Activated gamma-delta T cell treated with Interleukin-2 at 50 U/mL for 16 hours (primary cell): ENCODE measurements around the gene TRIM10.
"Not testable (repeated sequence)": the region's sequence is repeated elsewhere in the genome, so short reads cannot be mapped to it uniquely, and the experiment has no call there.

Source experiments
- DNase-seq: peaks from one replicate; pipeline ENCODE4 v3.0.0-alpha.2; 2020

TRIM10 gene

DNA sequence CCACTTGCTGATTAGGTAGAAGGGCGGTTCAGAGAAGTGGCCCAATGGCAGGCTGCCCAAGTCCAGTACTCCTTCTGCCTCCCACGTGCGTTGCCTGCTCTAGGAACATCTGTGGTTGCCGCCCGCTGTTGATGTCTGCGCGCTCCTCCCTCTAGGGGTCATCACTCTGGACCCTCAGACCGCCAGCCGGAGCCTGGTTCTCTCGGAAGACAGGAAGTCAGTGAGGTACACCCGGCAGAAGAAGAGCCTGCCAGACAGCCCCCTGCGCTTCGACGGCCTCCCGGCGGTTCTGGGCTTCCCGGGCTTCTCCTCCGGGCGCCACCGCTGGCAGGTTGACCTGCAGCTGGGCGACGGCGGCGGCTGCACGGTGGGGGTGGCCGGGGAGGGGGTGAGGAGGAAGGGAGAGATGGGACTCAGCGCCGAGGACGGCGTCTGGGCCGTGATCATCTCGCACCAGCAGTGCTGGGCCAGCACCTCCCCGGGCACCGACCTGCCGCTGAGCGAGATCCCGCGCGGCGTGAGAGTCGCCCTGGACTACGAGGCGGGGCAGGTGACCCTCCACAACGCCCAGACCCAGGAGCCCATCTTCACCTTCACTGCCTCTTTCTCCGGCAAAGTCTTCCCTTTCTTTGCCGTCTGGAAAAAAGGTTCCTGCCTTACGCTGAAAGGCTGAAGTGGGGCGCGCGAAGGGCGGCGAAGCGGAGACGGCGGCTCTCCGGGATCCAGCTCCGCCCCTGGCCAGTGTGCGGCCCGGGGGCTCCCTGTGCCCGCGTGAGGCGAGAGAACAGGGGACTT is 10.9 kb upstream of the TRIM10 start:
- DNase-seq, result no peak

GRCh38 chr6:30169658-30170614 is 8.9 kb upstream of the TRIM10 start:
- DNase-seq, result no peak

DNA sequence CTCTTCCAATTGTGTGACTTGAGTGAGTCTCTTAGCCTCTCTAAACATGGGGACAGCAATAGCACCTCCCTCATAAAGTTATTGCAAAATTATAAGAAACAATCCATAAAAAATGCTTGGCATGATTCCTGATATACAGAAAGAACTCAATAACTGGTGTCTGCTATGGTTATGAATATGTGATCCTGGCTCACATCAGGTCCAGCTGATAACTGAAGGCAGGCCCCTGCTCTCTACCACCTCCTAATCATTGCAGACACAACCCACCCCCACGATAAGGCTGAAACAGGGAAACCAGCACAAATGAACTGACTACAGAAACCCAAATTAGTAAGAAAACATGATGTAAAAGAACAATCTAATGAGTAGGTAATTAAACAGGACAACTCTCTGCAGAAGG is 7.7 kb upstream of the TRIM10 start:
- DNase-seq, result no peak

- DNase-seq, result no peak
These were observed 6.1 kb upstream of the TRIM10 start for GRCh38 chr6:30167101-30167500.

DNA sequence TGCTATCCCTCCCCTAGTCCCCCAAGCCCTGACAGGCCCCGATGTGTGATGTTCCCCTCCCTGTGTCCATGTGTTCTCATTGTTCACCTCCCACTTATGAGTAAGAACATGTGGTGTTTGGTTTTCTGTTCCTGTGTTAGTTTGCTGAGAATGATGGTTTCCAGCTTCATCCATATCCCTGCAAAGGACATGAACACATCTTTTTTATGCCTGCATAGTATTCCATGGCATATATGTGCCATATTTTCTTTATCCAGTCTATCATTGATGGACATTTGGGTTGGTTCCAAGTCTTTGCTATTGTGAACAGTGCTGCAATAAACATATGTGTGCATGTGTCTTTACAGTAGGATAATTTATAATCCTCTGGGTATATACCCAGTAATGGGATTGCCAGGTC is 4.2 kb upstream of the TRIM10 start:
- not testable (repeated sequence) for DNase-seq

DNA sequence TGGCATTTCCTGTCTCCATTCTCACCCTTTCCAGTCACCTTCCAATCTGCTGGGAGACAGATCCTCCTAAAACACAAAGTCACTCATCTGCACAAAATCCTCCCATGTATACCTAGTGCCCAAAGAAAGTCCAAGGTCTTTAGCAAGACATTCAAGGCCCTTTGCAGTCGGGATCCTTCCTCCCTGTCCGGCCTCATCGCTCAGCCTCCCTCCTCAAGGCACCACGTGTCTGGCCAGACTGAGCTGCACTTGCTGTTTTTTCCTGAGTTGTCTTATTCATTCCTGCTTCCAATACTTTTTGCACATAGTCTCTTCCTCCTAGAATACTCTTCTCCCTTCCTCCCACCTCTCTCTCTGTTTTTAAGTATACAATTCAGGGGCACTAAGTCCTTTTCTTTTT is 3.7 kb upstream of the TRIM10 start:
- DNase-seq, result no peak

GRCh38 chr6:30163918-30164654 is 3.1 kb upstream of the TRIM10 start:
- no peak for DNase-seq

DNA sequence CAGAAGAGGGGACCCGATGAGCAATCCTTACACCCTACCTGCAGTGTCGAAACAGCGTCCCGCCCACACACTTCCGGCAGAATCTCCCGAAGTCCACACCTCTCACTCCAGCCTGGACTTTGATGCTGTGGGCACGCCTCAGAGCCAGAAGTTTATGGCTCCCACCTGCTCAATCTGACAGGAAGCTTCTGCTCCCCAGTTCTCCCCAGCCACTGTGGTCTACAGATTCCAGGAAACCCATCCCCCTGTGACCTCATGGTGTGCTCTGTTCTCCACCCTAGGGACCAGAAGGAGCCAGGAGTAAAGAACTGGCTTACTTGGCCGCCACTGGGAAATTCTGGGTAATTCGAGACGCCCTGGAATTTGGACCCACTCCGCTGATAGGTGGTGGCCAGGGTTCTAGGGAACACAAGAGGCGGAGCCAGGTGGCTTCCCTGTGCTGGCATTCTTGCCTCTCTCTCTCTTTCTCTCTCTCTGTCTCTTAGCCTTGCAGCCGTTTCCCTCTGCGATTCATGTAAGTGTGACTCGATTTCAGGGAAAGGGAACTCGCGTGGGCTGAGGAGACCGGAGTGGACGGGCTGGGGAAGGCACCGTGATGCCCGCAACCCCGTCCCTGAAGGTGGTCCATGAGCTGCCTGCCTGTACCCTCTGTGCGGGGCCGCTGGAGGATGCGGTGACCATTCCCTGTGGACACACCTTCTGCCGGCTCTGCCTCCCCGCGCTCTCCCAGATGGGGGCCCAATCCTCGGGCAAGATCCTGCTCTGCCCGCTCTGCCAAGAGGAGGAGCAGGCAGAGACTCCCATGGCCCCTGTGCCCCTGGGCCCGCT is 2.3 kb upstream of the TRIM10 start, which contains the start of gene TRIM15:
TRIM15 (plus strand) TSS at position 457 of the 828 bp plus-strand sequence; CDS start at position 596, 139 bp downstream.
- no peak for DNase-seq

- no peak for DNase-seq
These were observed 1.5 kb upstream of the TRIM10 start for GRCh38 chr6:30162265-30163089.

- no peak for DNase-seq
These were observed 815 bp downstream of the TRIM10 start for GRCh38 chr6:30160008-30160784.

DNA sequence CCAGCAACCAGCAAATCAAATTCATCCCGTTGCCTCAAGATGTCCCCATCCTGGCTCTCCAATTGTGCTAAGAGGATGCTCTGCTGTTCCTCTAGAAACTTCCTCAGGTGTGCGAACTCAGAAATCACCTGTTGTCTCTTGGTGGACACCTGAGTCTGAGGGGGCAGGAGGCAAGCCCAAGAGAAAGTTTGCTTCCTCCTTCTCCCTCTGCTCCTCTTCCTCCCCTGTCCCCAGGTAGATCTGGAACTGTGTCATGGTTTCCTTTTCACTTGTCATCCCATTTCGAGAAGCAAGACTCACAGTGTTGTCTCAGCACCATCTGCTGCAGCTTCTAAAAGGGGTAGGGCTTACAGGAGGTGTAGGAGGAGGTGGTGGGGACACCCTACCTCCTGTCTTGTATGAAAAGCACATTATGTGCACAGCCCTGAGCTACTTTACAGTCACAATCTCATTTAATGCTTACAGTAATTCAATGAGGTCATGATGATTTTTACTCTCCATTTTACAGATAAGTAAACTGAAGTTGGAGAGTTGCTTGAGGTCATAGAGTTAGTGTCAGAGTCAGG is 2.5 kb downstream of the TRIM10 start:
- DNase-seq, result no peak

DNA sequence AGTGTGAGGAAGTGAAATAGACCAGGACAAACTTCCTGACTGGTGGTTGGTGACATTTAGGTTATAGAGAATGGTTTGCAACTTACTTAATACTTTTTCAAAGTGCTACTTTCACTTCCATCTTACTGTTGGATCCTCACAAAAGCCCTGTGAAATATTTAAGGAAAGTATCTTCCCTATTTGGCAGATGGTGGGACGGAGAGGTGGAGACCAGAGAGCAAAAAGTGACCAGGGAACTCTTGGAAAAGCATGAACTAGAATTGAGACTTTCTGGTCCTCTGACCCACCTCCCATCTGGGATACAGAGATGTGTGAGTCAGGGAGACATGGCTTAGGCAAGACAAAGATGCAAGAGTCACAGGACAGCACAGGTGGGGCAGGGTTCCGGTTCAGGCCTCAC is 3.0 kb downstream of the TRIM10 start:
- no peak for DNase-seq

GRCh38 chr6:30157581-30157980 is 3.4 kb downstream of the TRIM10 start:
- DNase-seq, result no peak

GRCh38 chr6:30156774-30157173 is 4.2 kb downstream of the TRIM10 start:
- DNase-seq, result no peak

- DNase-seq, result no peak
These were observed 4.8 kb downstream of the TRIM10 start for GRCh38 chr6:30156262-30156599.

DNA sequence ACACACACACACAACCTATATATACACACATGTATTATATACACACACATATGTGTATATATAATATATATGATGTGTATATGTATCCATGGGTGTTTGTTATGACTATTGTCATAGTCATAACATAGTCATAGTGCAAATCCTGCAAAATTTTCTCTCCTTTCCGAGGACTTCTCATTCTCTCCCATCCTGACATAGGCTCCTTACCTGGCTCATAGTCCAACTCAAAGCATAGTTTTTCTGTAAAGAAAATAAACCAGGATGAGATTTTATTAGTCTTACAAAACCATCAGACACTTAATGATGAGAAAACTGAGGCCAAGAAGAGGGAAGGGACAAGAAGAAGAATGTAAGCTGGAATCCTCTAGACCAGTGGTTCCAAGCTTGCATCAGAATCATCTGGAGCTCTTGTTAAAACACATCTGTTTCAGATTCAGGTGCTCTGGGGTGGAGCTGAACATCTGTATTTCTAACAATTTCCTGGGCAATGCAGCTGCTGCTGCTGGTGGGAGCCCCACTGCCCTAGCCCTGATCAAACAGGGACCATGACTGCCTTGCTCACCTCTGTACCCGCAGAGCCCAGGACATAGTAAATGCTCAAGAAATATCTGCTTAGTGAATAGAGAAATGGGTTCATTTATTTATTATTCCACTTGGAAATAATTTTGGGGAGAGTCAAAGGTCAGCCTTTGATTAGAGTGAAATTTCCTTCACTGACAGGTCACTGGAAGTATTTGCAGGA is 5.3 kb downstream of the TRIM10 start:
- DNase-seq, result no peak

DNA sequence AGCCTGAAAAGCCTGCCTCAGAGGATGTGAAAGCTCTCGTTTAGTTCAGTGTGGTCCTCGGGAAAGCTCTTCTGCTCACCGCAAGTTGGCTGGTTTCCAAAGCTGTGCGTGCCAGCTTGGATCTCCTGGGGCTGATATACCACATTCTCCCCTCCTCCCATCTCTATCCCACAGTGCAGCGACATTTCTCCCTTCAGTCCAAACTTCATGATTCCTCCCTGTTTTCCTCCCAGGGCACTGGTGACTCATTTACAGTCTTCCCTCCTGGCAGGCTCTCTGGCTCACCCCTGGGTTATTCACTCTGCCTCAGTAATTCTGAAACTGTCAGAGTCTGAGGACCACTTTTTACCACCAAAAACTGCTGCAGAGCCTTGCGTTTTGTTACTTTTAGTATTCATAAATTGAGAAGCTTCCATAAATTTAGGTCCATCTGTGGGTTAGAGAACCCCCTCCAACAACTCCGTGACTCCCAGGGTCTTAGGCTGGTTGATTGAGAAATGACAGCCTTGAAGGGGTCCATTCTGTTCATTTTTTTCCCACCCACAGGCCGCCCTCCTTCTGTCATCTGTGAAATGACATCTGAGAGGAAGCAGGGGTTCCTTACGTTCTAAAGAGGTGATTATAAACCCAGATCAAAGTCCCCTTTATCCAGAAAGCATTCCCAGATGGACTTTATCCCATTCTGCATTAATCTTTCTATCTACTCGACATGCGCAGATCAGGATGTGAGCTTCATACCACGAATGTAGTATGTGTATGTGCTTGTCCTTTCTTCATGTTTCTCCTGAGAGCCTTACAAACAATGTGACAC is 6.1 kb downstream of the TRIM10 start:
- DNase-seq, result no peak

DNA sequence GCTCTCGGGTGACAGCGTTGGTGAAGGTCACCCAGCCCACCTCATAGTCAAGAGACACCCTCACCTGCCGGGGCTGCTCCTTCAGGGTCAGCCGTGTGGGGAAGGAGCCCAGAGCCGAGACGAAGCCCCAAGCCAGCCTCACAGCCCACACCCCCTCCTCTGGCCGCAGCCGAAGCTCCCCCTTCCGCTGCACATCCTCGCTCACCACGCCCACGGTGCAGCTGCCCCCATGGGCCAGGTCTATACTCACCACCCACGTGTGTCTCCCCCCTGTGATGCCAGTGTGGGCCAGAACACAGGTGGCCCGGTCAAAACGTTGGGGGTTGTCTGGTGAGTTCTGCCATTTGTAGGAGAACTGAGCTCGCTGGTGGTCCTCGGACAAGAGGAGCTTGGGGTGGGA is 7.0 kb downstream of the TRIM10 start:
- DNase-seq, result no peak
